ENCODE measurements around the gene DCAF5.
"Not testable (repeated sequence)": the region's sequence is repeated elsewhere in the genome, so short reads cannot be mapped to it uniquely, and the experiment has no call there.

DCAF5 gene

GRCh38 chr14:69094481-69094880 is 58.4 kb downstream of the DCAF5 start:
- DNase-seq (ENCODE audit: low read depth): no peak

DNA sequence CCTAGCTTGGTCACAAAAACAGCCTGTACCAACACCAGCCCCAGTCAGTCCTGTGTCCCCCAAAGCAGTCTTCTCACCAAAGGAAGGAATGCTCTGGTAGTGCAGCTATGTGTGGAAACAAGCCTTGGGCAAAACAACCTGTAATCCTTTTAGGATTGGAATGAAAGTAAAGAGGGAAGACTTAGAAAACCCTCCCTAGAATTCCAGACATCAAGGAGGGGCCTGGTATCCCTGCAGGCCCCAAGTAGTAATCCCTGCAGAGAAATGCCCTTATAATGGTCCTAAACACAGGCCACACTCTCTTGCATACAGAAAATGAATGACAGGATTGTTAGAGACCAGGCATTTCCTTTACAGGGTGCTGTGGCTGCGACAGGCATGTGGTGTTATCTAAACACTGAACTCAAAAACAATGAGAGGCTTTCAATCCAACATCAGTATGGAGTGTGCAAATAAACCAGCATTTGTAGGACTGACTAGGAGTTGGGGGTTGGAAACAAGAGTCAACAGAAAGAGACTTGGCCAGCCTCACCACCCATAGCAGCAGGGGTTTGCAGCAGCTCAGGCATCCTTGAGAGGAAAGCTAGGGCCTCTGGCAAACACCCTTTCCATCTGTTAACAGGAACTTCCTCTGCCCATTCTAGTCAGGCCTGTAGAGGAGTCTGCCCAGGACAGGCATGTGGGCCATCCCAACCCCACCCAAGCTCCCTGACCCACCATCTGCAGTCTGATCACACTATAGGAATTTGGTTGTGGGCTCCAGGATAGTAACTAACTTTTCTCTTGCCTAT is 59.1 kb downstream of the DCAF5 start:
- no peak for DNase-seq (ENCODE audit: low read depth)

DNA sequence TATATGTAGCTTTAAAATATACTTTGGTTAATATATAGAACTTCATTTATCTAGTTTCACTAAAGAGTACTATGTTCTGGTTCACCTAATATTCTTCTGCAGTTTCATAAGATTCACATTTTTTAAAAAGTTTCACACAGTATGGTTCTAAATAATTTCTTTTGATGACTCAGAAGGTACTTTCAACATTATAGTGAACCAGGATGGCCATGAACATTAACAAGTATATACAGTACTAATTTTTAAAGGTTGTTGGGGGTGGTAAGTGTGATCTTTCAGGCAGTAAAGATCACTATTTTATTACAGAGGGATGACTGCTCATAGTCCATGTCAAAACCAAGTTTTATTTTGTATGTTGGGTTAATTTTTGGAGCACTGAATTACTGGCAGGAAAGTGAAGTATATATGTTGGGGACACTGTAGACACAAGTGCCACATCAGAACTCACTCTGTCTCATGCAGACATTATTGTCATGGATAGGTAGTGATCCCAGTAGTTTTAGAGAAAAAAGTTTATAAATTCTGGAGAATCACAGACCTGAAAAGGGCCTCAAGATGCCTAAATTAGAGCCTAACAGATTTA is 60.0 kb downstream of the DCAF5 start:
- DNase-seq (ENCODE audit: low read depth): no peak

DNA sequence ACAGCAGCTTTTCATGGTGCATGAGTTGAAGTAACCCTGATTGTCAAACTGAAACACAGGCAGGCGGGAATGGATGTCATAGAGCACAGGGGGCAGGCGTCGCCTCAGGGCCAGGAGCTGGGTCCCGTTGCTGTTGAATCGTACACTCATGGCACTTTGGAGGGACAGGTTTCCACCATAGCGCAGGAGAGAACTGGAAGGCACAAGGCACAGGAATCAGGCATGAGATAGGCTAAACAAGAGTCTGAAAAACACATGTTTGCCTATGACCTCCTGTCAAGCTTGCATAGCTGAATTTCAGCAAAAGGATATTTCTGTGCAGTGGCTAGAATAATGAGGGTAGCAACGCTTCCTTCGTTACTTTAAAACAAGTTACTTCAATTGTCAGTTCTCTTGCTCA is 61.2 kb downstream of the DCAF5 start:
- DNase-seq (ENCODE audit: low read depth): no peak

GRCh38 chr14:69091006-69091405 is 61.9 kb downstream of the DCAF5 start:
- no peak for DNase-seq (ENCODE audit: low read depth)

DNA sequence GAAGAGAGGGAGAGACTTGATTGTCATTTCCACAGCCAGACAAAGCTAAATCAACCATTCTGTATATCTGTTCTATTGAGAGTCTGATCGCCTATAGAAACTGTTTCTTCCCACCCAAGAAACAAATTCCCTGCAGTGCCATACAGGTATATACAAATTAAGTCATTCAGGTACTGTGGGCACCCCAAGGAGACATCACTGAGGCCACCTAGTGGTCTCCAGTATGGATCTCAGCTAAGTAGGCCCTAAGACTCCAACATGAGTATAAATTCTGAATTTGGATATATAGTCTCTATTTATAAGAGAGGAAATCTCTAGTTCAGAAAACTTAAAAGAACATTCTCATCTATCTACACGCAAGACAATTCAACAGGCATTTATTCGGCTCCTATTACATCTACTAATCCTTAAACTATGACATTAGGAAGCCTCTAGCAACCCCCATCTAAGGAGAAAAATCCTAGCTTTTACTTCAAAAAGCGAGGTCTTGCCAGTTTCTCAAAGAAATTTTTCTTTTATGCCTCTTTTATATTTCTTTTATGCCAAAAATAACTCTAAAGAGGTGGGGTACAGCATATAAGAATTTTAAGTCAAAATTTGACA is 62.6 kb downstream of the DCAF5 start:
- DNase-seq (ENCODE audit: low read depth): no peak

GRCh38 chr14:69089046-69089445 is 63.9 kb downstream of the DCAF5 start:
- no peak for DNase-seq (ENCODE audit: low read depth)

GRCh38 chr14:69088586-69088985 is 64.3 kb downstream of the DCAF5 start:
- peak; percentile 47 for DNase-seq (ENCODE audit: low read depth)

- DNase-seq (ENCODE audit: low read depth): peak; percentile 57
Measured at GRCh38 chr14:69087061-69087461, 65.9 kb downstream of the DCAF5 start.

- DNase-seq (ENCODE audit: low read depth): no peak
Measured at GRCh38 chr14:69086537-69086936, 66.4 kb downstream of the DCAF5 start.

DNA sequence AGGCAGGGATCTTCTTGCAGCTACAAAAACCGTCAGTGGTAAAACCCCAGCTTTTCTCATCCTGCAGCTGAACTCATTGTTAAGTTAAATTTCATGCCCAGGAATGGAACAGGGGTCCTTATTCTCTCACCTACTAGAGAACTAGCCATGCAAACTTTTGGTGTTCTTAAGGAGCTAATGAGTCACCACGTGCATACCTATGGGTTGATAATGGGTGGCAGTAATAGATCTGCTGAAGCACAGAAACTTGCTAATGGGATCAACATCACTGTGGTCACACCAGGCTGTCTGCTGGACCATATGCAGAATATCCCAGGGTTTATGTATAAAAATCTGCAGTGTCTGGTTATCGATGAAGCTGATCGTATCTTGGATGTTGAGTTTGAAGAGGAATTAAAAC is 68.9 kb downstream of the DCAF5 start:
- no peak for DNase-seq (ENCODE audit: low read depth)

DNA sequence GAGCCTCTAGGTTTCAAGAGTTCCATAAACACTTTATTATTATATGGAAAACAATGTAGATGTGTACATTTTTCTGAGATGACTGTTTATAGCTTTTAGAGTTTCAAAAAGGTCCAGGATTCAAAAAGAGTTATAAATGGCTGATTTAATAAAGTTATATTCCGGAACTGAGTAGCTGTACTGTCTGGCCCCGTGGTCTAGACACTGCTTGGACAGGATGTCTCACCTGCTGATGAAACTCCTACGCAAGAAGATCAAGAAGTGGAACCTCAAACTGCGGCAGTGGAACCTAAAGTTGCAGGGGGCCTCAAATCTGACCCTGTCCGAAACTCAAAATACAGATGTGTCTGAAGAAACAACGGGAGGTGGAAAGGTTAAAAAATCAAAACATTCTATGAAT is 69.7 kb downstream of the DCAF5 start:
- DNase-seq (ENCODE audit: low read depth): no peak

DNA sequence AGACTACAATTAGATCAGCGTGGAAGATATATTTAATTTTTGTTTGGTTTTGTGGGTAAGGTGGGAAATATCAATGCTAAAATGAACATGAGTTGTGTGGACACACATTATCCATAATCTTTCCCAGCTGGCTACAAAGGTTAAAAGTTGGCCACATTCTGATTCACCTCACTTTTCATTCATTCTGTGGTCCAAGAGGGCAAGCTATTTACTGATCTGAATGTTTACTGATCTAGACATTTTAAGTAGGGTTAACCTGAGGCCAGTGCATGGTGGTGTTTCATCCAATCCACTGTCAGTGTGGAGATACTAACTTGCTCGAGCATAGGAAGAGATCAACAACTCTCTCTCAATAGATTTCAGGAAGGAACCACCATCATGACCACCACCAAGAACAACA is 71.6 kb downstream of the DCAF5 start:
- no peak for DNase-seq (ENCODE audit: low read depth)

GRCh38 chr14:69079747-69080146 is 73.2 kb downstream of the DCAF5 start:
- no peak for DNase-seq (ENCODE audit: low read depth)

GRCh38 chr14:69079188-69079742 is 73.7 kb downstream of the DCAF5 start:
- DNase-seq (ENCODE audit: low read depth): peak; percentile 57

DNA sequence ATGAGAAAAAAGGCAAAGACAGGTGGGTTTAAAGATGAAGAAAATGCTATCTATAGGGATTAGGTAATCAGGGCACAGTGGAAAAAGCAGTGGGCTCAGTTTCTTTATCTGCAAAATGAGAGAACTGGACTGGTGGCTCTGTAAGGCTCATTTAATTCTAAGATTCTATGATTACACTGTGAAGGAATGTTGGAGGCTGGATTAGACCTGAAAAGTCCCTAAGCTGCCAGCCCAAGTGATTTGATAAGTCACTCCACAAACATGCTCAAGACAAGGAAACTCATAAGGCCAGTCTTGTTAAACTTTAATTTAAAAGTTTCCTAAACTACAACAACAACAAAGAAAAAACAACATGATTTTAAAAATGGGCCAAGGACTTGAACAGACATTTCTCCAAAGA is 75.1 kb downstream of the DCAF5 start:
- DNase-seq (ENCODE audit: low read depth): peak; percentile 68

DNA sequence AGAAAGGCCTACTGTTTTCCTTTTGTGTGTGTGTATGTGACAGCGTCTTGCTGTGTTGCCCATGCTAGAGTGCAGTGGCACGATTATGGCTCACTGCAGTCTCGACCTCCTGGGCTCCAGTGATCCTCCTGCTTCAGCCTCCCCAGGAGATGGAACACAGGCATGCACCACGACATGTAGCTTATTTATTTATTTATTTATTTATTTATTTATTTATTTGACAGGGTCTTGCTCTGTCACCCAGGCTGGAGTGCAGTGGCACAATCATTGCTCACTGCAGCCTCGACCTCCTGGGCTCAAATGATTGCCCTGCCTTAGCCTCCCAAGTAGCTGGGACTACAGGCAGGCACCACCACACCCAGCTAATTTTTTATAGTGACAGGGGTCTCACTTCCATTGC is 75.7 kb downstream of the DCAF5 start:
- not testable (repeated sequence) for DNase-seq (ENCODE audit: low read depth)

- DNase-seq (ENCODE audit: low read depth): no peak
Measured at GRCh38 chr14:69076341-69076740, 76.6 kb downstream of the DCAF5 start.

DNA sequence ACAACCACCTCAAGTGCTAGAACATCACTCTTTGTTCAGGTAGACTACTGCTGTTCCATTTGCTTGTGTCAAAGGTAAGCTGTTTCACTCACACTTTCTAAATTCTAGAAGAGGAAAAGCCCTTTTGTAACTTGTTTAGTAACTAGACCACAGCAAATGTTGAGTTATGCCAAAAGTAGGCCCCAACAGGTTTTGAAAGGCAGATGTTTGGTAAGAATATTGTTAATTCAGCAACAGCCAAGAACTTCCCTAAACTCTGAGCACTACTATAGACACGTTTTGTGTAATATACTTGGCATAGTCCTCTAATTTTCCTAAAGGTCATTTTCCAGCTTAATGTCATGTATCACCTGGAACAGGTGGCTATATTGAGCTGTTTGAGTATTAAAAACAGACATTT is 79.0 kb downstream of the DCAF5 start:
- DNase-seq (ENCODE audit: low read depth): no peak

DNA sequence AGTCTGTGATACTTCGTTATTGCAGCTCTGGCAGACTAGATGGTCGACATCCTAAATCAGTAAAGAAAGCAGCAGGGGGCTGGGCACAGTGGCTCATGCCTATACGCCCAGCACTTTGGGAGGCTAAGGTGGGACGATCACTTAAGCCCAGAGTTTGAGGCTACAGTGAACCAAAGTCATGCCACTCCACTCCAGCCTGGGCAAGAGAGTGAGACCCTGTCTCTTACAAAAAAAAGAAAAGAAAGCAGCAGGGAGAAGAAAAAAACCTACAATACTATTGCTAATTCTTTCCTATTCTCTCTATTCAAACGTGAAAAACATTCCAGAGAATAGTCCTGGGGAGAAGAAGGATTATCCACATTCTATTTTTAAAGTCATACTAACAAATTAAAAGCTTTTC is 79.5 kb downstream of the DCAF5 start:
- no peak for DNase-seq (ENCODE audit: low read depth)

GRCh38 chr14:69072584-69072983 is 80.3 kb downstream of the DCAF5 start:
- no peak for DNase-seq (ENCODE audit: low read depth)

DNA sequence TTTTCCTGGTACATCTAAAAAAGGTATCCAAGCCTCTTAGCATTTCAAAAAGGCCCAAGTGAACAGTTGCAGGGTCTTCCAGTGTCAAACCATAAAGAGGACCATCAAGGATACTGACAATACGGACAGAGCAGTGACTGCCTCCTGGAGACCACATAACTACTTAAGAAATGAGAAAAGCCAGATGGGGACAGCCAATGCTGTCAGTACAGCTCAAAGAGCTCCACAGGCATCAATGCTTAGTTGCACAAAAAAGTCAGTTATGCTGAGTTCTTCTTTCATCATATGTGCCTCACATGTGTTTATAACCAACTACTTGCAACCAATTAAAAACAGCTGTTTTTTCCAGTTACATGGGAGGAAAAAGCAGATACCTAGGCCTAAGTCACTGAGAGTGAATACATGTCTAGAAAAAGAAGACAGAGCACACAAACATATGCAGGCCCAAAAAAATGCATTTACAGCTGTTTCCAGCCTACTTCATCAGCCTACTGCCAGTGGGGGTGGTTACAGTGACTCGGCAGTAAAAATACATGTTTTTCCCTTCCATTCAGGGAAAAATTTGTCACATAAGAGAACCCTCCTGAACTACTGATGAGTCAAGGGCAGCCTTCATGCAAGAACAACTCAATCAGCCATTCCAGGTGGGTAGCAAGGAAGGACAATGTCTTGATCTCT is 84.0 kb downstream of the DCAF5 start:
- peak; percentile 86 for DNase-seq (ENCODE audit: low read depth)
